SH-SY5Y (cell line): ENCODE measurements around the gene H2AZ2.

Experiments
- GATA2 ChIP-seq: IDR thresholded peaks from 2 replicates; pipeline ENCODE4 v1.6.1; 2011; ENCODE audit warnings: mild to moderate bottlenecking, low read depth, low read length
- GATA3 ChIP-seq: IDR thresholded peaks from 2 replicates; pipeline ENCODE4 v1.6.1; 2011; ENCODE audit warnings: low read depth, mild to moderate bottlenecking, low read length, moderate library complexity

GRCh38 chr7:44882899-44883298 lies 35.0 kb upstream of the H2AZ2 start:
- TF ChIP-seq GATA2, result no peak
- TF ChIP-seq GATA3, result no peak
